Measurements from ENCODE around the gene UNKL.

UNKL gene

DNA sequence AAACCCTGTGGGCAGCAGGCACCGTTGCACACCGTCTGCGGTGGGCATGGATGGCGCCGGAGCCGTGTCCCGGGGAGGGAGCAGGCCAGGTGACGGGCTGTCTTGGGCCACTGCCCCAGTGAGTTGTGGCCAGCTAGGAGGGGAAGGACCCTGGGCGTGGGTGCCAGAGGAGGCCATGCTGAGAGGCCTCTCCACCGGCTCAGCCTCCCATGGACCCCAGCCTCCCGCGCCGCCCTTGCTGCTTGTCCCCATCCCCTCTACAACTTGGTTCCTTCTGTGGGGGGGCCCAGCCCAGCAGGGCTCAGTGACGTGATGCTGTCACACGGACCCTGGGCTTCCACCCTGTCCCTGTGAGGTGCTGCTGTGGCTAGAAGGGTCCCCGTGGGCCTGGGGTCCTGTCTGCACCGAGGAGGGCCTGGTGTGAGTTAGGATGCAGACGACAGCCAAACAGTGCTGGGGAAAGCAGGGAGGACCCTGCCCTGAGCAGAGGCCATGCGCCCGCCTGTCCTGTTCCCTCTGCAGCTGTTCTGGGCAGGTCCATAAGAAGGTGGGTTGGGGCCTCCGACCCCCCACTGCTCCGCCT is 93.8 kb downstream of the UNKL start:
- FAIRE-seq, result no peak

GRCh38 chr16:1320097-1320496 is 94.4 kb downstream of the UNKL start:
- FAIRE-seq, result no peak

DNA sequence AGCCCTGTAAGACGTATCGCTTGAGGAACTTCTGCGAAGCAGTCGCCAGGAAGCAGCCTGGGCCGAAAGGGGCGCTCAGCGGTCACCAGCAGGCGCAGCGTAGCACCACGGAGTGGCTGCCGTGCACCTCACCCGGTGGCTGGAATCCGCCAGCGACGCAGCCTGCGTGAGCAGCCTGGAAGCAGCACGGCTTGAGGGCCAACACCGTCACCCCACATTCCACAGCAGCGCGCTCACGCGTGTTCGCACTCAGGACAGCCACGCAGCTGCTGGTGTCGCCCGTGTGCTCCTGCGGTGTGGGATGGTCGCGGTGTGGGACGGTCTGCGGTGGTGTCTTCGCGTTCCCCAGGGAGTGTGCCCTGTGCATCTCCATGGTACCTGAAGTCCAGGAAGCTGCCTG is 95.5 kb downstream of the UNKL start:
- no peak for FAIRE-seq

DNA sequence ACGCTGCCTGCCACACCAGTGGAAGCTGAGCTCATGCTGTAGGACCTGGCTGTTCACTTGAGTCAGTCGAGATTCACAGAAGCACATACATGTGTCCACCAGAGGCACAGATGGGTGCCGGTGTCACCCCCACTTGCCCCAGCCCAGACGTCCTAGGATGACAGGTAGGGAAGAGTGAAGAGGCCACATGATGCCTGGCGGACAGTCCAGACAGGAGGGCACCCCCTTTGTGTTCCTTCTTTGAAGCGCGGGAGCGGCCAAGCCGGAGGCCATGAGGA is 96.3 kb downstream of the UNKL start:
- no peak for FAIRE-seq

GRCh38 chr16:1317479-1318267 is 96.8 kb downstream of the UNKL start:
- no peak for FAIRE-seq

GRCh38 chr16:1316033-1316405 is 98.5 kb downstream of the UNKL start:
- FAIRE-seq, result no peak

- no peak for FAIRE-seq
Observed at GRCh38 chr16:1315081-1316032, 99.1 kb downstream of the UNKL start.

GRCh38 chr16:1314399-1315068 is 100.0 kb downstream of the UNKL start:
- no peak for FAIRE-seq

- FAIRE-seq, result no peak
Observed at GRCh38 chr16:1313721-1314369, 100.7 kb downstream of the UNKL start.
